NCI-H187 treated with DMSO at 0.1 percent for 48 hours (cell line): ENCODE data around the gene EIF6.
"Not testable (repeated sequence)": the region's sequence is repeated elsewhere in the genome, so short reads cannot be mapped to it uniquely, and the experiment has no call there.

Experiments
- DNase-seq: peaks from one replicate; lab custom pipeline; 2025; lab: John Stamatoyannopoulos, UW

Gene EIF6

DNA sequence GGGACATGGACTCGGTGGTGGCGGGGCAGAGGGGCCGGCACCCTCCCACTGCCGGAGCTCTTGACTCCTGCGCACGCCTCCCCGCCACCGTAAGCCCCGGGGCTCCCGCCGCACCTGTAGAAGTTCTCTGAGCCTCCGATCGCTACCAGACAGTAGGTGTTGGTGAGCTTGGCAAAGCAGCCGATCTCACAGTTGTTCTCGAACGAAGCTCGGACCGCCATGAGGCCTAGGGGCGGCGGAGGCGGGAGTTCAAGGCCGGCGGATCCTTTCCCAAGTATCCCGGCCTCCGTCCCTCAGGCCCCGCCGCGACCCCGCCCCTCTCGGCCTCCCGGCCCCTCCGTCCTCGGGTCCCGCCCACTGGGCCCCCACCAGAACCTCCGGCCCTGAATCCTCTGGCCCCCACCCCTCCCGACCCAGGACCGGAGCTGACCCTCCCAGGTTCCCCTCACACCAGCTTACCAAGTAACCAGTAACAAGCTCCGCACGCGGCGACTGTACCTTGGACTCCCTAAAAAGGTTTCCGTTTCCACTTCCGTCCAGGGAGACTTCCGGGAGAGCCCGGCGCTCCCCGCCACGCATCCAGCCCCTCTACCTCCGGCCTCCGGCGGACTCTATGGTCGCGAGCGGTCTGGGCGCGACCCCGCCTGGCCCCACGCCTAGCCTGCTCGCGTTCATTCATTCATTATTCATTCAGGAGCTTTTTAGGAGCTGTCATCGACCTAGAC lies at the start of gene EIF6:
Gene EIF6 (minus strand): TSS at position 506 of the 725 bp plus-strand sequence. CDS start 285 bp downstream, at position 221.
- no peak for DNase-seq

DNA sequence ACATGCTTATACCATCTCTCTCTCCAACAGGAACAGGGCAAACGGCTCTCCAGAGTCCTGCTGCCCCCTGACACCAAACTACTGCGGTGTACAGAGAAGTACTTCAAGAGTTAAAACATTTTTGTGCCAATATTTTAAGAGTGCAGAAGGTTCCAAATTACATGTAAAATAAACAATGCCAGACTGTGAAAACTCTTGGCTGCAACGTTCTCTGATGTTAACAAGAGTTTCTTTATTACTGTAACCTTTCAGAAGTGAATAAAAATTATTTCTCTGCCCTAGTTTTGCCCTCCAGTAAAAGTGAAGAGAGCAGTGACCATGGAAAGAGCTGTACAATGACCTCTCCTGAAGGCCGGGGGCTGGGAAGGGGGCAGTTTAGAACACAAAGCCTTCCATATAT lies 49.0 kb upstream of the EIF6 start:
- no peak for DNase-seq

DNA sequence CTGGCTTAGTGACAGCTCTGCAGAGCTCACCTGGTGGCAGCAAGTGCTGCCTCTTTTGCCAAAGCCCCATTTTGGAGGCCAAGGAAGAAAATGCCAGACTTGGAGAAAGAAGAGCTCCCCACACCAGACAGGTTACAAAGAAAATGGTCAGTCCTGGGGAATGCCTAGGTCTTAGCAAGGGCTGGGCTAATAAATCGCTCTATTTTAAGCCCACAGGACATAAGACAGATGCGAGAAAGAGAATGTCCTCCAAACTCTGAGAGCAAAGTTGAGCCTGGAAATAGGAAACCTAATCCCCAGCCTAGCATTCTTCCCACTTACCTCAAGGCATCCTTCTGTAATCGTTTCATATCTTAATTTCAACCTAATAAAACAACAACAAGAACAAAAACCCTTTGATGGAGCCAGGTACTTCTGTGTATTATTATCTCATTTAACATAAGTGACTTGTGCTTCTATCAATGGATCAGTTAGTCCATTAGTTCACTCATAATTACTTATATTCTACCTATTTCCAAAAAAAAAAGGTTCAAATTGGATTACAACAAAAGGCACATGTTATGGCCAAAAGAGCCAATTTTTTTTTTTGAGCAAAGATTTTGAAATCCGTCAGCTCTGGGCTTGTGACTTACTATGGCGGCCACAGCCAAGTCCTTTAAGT lies 48.1 kb upstream of the EIF6 start:
- no peak for DNase-seq

DNA sequence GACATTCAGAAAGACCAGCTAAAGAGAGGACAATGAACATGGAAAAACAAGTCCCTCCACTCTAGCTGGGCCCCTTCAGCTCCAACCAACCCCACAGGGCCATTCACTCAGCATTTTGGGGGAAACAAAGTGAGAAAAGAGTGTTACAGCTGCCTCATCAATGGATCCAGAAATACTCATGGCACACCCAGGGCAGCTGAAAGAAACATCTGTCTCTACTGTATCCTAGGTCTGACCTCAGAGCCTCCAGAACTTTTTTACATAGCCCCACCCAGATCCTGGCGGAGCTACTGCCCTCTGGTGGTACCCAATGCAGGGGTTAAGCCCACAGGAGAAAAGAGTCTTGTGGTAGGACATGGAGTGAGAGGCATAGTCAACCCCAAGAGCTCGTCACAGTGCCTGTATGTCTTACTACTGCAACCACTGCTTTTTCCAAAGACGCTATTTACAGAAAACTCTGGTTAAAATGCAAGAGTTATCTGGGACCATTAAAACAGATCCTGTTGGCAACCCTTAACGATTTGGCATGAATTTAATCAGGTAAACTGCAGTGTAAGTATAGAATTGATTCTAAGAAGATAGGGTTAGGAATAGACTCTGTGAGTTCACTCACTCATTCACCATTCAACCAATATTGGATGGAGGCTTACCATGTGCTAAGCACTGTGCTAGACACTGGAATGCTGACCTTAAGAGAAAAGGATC lies 45.0 kb upstream of the EIF6 start:
- no peak for DNase-seq

DNA sequence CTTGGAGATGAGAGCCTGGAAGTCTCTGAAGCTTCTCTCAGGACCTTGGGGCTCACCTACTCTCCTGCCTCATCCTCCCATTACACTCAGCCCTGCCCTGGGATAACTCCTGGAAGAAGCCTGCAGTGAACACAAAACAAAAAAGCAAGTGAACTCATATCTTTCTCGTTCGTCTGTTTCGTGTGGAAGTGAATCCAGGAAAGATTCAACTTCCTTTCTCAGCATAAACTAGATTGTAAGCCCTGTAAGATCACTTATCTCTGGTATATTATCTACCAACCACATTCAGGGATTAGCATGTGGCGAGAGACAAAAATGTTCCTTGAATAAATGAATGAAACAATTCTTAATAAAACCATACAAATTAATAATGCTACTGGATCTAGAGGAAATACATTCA lies 44.1 kb upstream of the EIF6 start:
- DNase-seq, result no peak

DNA sequence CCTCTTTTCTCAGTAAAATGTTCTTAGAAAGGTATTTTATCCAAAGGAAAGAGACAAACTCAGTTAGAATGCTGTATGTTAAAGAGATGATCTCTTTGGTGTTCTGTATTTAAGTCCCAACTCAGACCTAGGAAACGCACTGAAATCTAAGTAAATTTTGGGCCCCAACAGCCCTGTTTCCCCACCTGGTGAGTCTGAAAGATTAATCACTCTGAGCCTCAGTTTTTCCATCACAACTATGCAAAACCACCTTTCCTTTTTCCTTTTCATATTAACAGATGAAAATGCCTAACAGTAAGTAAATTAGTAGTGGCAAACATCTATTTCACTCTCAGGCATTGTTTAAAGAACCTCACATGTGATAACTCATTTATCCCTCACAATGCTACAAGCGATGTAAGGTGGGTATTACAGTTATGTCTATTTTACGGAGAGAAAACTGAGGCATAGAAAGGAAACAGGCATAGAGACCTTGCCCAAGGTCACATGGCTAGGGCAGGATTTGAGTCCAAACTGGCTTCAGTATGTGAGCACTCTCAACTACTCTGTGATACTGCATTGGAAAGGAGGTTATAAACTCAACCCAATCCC lies 43.6 kb upstream of the EIF6 start:
- no peak for DNase-seq

DNA sequence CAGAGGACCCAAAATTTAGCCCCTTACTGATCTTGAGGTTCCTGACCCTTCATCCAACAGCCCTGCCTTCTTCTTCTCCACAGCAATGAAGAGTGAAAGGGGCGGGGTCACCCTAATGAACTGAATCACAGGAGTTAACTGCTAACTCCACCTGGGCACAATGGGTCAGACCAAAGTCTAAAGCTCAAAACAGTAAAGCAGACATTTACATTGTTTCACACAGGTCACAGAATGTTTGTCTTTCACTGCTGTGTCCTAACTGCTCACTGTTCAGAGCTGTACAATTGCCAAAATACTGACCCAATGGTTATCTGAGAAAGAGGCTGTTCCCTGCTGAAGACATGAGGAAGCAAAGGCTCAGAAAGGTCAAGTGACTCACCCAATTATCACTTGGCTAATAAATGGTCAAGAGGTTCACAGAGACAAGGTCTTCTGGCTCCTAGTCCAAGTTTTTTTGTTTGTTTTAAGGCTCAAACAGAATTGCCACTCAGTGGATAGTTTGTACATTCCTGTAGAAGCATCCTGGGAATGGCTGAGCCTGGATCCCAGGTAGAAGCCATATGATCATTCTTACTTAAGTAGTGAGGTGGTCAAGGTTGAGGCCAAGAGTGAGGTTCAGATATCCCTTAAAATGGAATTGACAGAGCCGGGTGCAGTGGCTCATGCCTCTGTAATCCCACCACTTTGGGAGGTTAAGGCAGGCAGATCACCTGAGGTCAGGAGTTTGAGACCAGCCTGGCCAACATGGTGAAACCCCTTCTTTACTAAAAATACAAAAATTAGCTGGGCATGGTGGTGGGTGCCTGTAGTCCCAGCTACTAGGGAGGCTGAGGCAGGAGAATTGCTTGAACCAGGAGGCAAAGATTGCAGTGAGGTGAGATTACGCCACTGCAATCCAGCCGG lies 42.8 kb upstream of the EIF6 start:
- DNase-seq, result no peak

DNA sequence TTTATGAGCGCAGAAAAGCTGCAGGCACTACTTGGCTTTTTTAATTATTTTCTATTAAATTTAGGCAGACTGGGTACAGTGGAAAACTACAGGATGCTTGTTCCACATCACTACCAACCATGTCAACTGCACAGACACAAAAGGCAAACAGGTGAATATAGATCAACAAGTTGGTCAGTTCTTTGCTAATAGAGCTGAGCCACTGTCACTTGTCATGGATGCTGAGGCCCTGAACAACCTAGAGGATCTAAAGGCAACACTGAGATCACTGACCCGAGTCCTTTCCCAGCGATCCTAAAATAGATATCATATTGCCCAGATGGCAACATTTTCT lies 42.1 kb upstream of the EIF6 start:
- no peak for DNase-seq

DNA sequence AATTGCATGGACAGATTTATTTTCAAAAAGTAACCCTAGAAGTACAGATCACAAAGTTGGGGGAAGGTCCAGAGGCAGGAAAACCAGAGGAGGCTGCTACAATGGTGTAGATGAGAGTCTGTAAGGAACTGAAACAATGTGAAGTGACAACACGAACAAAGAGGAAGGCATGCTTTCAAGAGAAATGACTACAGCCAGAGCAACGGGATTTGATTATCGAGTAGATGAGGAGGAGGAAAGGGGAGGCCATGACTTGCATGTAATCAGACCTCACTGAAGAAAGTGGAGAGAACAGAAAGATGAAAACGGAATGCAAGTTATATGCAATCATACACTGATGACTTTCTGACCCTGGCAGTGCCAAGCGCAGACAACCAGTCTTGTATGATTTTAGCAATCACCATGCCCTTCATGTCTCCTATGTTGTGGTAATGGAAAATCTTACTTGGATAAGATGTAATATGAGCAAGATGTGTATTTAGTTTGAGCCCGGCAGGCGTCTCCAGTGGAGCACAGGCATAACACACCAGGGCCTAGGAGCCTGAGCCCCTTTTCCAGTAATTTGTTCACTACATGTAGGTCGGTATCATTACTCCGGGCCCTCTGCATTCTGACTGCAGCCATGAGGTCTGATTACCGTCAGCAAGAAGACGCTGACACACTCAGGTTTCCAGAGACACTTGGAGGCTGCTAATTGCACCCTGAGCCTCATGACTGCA lies 41.6 kb upstream of the EIF6 start:
- no peak for DNase-seq

DNA sequence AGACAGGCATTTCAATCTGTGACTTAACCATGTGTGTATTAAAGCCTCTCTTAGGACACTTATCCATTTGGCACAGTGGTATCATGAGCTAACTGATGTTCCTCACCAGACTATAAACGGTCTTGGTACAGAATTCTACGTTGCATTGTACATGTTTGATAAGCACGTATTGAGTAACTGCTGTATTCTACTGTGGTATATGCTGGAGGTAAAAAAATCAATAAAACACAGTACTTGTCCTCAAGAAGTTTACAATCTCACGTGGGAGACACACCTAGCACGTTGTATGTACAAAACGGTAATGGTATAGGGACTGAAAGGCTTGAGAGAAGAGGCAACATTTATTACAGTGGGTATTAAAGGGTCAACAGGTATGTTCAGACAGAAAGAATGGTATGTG lies 40.8 kb upstream of the EIF6 start:
- no peak for DNase-seq

DNA sequence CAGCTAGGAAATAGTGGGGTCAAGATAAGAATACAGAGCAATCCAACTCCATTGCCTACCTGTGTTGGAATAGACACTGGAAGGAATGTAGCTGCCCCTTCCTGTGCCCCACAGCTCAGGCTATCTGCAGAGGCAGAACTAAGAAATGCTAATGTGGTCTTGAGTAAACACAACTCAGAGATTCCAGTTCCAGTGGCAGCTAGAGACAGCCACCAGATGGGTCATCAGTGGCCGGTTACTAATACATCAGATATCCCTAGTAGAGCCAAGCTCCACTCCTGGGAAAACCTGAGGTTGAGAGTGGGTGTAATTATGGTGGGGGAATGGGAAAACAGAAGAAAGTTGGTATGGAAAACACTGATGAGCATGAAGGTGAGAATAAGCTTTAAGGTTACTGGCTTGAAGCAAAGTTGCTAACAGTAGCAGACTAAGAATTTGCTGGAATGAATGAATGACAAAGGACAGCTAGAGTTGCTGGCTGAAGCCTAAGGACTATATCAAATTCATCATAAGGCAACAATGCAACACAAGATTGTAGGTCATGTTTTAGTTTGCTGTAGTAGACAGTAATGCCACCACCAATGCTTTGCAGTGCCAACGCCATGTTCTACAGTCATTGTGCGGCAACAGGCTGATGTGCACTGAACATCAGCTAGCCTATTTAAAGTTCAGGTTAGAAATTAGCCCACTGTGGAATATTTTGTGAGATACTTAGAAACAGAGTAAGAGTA lies 36.0 kb upstream of the EIF6 start:
- DNase-seq, result no peak

DNA sequence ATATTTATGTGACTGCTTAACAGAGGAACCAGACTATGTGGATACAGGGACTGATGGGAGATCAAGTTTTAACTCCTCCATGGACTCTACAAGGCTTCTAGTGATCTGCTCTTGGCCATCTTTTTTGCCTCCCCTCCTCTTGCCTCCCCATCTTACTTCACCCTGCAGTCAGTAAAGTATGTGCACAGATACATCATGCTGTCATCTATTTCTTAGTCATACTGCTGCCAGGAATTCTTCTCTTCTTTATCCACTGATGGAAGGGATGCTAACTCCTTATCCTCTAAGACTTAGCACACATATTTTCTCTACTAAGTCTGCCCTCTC lies 35.3 kb upstream of the EIF6 start:
- DNase-seq, result no peak

DNA sequence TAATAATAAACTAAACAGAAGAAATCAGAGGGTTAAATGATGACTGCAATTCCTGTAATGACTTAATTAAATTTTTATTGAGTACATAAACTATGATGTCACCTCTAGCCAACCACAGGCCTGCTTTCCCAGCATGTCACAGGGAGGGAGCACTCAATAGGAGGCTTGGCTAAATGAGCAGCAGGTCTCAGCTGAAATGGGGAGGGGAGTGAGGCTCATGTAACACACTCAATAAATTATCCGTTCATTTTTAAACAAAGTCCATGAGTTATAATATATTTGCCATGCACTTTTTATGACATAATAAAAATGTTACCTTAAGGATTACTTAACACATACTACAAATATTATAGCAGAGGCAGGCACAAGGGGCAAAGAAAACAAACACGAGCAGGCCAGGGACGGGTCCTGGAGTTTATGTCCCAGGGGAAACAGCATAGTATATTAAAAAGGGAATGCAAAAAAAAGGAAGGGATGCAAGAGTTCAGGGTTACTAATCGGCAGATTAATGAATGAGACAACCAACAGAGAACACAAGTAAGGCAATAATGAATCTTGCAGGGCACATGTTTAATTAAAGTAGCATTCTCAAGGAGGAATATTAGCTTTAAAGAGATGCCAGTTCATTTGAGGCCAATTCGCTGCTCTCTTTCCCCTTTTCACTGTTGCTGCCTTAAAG lies 34.8 kb upstream of the EIF6 start:
- DNase-seq, result no peak

DNA sequence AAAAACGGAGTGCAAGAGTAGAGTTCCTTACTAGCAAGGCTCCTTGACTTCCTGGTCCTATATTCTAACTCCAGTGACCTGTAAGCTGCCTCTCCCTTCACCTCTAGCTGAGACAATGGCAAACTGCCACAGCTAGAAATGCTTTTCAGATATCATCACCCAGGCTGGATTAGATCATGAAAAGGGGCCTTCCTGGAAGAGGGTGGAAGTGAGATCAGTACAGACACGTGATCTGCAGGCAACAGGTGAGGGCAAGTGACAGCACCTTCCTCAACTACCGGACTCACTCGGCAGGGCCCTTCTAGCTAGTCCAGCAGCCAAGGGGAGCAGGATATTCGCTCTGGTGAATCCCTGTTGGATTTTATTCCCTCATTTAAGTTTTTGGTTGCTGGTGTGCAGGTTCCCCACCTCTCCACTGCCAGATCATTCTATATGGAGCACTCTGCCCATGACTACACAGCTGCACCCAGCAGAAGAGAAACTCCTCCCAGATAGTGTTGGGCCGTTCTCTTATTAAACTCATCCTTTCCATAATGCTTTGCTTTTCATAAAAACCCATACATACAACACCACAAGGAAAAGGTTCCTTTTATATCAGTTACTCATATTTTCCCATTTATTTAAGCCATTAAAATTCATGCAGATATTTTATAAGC lies 34.1 kb upstream of the EIF6 start:
- DNase-seq, result no peak

DNA sequence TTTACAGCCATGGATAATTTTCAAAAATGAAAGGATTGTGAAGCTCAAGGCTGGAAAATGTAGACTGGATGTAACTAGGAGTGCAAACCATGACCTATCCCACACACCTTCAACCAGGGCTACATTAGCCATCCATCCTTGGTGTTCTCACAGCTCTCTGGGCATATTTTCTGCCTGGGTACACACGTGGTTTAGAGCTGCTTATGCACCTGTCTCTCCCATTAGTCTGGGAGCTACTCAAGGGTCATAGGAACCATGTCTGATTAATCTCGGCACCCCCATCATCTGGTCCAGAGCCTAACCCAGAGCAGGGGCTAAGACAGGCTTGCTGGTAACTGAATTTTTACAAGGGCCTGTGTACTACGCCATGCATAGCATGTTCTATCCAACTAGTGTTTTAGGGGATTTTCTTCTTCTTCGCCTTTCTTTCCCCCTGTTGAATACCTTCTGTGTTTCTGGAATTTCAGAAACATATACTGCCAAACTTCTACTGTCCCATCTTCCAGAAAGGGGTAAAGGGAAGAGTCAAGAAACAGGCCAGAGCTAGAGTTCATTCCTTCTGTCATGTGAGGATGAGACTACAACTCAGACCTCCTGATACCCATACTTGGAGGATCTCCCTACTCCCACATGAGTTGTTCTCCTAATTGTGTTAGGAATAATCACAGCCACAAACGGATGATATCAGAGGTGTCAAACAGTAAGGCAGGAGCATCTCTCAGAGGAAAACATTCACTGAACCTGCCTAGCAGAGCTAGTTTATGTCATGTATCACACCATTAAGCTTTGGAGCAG lies 33.0 kb upstream of the EIF6 start:
- DNase-seq, result no peak

DNA sequence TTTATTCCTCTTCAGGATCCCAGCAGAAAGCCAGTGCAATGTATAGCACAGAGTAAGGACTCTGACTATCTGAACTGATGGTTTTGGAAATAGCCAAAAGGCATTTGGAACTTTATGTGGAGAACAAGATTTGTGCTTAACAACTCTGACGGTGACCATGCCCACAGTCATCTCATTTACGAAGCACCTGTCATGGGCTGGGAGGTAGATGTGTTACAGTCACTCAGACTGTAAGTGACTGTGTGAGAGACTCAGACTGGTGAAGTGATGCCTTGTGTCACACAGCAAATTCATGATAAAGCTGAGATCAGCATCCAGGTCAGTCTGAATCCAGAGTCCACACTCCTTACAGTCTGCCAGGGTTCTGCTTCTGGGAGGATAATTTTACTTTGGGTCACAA lies 31.5 kb upstream of the EIF6 start:
- no peak for DNase-seq

DNA sequence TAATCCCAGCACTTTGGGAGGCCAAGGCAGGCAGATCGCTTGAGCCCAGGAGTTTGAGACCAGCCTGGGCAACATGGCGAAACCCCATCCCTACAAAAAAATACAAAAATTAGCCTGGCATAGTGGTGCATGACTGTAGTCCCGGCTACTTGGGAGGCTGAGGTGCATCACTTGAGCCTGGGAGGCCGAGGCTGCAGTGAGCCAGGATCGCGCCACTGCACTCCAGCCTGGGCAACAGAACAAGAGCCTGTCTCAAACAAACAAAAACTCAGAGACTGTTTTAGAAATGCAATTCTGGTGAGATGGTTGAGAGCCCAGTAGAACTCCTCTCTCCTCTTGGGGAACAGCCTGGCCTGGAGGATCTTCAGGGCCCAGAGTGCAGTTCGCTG lies 31.1 kb upstream of the EIF6 start:
- DNase-seq, result not testable (repeated sequence)

DNA sequence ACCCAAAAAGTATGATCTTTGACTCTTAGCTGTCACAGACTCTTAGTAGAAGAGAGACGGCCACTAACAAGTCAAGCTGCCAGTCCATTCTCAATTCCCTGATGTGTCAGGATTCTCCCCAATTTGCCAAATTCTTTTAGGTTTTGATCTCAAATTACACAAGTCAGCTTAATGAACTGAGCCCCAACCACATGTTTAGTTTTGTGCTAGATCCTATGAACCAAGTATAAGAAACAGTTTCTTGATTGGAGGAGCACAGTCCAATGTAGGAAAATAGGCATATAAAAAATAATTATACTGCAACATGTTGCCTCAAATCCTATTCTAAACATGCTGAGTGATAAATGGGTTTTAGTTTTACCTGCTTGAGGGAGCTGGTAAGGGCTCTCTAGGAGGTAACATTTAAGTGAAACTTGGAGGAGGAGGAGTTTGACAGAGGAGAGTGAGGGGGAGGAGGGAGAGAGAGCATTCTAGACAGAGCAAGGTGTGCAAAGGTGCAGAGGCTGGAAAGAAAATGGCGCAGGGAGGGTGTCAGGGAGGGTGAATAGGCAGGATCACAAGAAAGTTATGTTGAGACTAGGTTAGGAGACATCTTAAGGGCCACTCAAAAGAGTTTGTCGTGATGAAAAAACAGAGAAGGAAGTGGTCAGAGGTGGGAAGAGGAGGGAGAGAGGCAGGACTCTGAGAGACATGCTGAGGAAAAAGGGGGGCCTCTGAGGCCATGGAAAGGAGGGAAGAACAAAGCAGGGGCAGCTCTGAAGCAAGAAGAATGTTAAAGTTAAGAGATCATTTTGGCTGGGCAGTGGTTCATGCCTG lies 30.5 kb upstream of the EIF6 start:
- no peak for DNase-seq
